ENCODE measurements around the gene ACOT4.

DNA sequence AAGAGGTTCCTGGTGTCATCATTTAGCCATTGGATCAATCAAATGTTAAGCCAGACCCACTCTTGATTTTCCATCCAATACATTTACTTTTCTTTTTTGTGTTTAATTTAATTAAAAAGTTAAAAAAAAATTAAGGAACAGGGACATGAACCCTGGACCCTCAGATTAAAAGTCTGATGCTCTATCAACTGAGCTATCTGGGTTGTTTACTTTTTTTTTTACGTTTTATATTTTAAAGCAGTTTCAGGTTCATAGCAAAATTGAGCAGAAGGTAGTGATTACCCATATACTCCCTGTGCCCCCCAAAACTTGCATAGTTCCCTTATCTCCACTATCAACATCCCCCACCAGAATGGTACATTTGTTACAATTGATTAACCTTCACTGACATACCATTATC, 3.0 kb upstream of the ACOT4 start:
- TF ChIP-seq, protein P1, sequence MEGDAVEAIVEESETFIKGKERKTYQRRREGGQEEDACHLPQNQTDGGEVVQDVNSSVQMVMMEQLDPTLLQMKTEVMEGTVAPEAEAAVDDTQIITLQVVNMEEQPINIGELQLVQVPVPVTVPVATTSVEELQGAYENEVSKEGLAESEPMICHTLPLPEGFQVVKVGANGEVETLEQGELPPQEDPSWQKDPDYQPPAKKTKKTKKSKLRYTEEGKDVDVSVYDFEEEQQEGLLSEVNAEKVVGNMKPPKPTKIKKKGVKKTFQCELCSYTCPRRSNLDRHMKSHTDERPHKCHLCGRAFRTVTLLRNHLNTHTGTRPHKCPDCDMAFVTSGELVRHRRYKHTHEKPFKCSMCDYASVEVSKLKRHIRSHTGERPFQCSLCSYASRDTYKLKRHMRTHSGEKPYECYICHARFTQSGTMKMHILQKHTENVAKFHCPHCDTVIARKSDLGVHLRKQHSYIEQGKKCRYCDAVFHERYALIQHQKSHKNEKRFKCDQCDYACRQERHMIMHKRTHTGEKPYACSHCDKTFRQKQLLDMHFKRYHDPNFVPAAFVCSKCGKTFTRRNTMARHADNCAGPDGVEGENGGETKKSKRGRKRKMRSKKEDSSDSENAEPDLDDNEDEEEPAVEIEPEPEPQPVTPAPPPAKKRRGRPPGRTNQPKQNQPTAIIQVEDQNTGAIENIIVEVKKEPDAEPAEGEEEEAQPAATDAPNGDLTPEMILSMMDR (IDR thresholded peaks at IDR 0.05; ENCODE audit: low read depth, low read length, missing input control): no peak
- TF ChIP-seq JUND (IDR thresholded peaks at IDR 0.05) (no peak), RAD21 (IDR thresholded peaks at IDR 0.05) (no peak), SP1 (IDR thresholded peaks at IDR 0.05) (no peak), EGR1 (IDR thresholded peaks at IDR 0.05; ENCODE audit: low read depth in 2 of 2) (no peak), RXRA (IDR thresholded peaks at IDR 0.05) (no peak), YY1 (IDR thresholded peaks at IDR 0.05) (no peak), FOXA1 (IDR thresholded peaks at IDR 0.05) (no peak)
- TF ChIP-seq, protein P2, sequence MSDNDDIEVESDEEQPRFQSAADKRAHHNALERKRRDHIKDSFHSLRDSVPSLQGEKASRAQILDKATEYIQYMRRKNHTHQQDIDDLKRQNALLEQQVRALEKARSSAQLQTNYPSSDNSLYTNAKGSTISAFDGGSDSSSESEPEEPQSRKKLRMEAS (IDR thresholded peaks at IDR 0.05): no peak
- TF ChIP-seq, protein P3, sequence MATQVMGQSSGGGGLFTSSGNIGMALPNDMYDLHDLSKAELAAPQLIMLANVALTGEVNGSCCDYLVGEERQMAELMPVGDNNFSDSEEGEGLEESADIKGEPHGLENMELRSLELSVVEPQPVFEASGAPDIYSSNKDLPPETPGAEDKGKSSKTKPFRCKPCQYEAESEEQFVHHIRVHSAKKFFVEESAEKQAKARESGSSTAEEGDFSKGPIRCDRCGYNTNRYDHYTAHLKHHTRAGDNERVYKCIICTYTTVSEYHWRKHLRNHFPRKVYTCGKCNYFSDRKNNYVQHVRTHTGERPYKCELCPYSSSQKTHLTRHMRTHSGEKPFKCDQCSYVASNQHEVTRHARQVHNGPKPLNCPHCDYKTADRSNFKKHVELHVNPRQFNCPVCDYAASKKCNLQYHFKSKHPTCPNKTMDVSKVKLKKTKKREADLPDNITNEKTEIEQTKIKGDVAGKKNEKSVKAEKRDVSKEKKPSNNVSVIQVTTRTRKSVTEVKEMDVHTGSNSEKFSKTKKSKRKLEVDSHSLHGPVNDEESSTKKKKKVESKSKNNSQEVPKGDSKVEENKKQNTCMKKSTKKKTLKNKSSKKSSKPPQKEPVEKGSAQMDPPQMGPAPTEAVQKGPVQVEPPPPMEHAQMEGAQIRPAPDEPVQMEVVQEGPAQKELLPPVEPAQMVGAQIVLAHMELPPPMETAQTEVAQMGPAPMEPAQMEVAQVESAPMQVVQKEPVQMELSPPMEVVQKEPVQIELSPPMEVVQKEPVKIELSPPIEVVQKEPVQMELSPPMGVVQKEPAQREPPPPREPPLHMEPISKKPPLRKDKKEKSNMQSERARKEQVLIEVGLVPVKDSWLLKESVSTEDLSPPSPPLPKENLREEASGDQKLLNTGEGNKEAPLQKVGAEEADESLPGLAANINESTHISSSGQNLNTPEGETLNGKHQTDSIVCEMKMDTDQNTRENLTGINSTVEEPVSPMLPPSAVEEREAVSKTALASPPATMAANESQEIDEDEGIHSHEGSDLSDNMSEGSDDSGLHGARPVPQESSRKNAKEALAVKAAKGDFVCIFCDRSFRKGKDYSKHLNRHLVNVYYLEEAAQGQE (IDR thresholded peaks at IDR 0.05): no peak
- TF ChIP-seq, protein P4, sequence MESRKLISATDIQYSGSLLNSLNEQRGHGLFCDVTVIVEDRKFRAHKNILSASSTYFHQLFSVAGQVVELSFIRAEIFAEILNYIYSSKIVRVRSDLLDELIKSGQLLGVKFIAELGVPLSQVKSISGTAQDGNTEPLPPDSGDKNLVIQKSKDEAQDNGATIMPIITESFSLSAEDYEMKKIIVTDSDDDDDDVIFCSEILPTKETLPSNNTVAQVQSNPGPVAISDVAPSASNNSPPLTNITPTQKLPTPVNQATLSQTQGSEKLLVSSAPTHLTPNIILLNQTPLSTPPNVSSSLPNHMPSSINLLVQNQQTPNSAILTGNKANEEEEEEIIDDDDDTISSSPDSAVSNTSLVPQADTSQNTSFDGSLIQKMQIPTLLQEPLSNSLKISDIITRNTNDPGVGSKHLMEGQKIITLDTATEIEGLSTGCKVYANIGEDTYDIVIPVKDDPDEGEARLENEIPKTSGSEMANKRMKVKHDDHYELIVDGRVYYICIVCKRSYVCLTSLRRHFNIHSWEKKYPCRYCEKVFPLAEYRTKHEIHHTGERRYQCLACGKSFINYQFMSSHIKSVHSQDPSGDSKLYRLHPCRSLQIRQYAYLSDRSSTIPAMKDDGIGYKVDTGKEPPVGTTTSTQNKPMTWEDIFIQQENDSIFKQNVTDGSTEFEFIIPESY (IDR thresholded peaks at IDR 0.05): no peak

Data from liver (tissue), 3 donors.